Ascending aorta (tissue), 2 donors: ENCODE measurements around the gene VPS37C. TPM values are rescaled to one million over a fixed set of nuclear protein-coding genes. Genes with fewer than 3 reads are reported as not detected.

Source experiments
- DNase-seq, 2 donors: peaks; one replicate each; pipeline ENCODE4 v3.0.0-alpha.2; 2019; ENCODE audit warnings: low spot score in 2 of 2
- H3K27ac ChIP-seq, 2 donors: fragments of 200-600 bp; sonication (generic); one replicate each; pipeline ENCODE4 v1.5.1; 2016 to 2017; ENCODE audit warnings: mild to moderate bottlenecking in 1 of 2
- H3K27me3 ChIP-seq: fragments of 200-600 bp; sonication (generic); one replicate; pipeline ENCODE4 v1.5.1; 2017
- H3K36me3 ChIP-seq, 2 donors: fragments of 200-600 bp; sonication (generic); one replicate each; pipeline ENCODE4 v1.5.1; 2016
- H3K4me1 ChIP-seq, 2 donors: fragments of 200-600 bp; sonication (generic); one replicate each; pipeline ENCODE4 v1.5.1; 2016 to 2017; ENCODE audit warnings: mild to moderate bottlenecking in 1 of 2
- H3K4me3 ChIP-seq, 2 donors: fragments of 200-600 bp; sonication (generic); one replicate each; pipeline ENCODE4 v1.5.1; 2016 to 2017; ENCODE audit warnings: mild to moderate bottlenecking in 1 of 2
- H3K9me3 ChIP-seq, 2 donors: fragments of 200-600 bp; sonication (generic); one replicate each; pipeline ENCODE4 v1.5.1; 2016
- CTCF ChIP-seq, 3 experiments: fragments of 200-600 bp in 2 of 3; fragments of 450-650 bp in 1 of 3; sonication (generic) in 2 of 3; IDR thresholded peaks; one replicate each; pipeline ENCODE4 v1.5.1; 2016 to 2019; ENCODE audit warnings: antibody characterized with exemption in 3 of 3, mild to moderate bottlenecking in 1 of 3, moderate library complexity in 1 of 3
- intact Hi-C: fragments of 100-400 bp; cut with DNase I; formaldehyde crosslinking; loops from one replicate; pipeline ENCODE4 v1.15.1; 2023
- total RNA-seq: library from RNA; depleted of rRNA; stranded (reverse); fragments of >200 nt; gene quantifications from one replicate; pipeline ENCODE4 v1.1.0, GENCODE V29; 2016

The VPS37C gene
- total RNA-seq, 1 donor from 2014 or later = 25.8 TPM

- no peak for TF ChIP-seq CTCF (IDR thresholded peaks at IDR 0.05)
These were observed 53.3 kb downstream of the VPS37C start for GRCh38 chr11:61107888-61108287.

GRCh38 chr11:61106894-61107470 lies 54.2 kb downstream of the VPS37C start:
- no peak for TF ChIP-seq CTCF (IDR thresholded peaks at IDR 0.05)
- Histone ChIP-seq H3K4me3 (no peak overlapping the region), H3K36me3 (no peaks in the 10 kb centered on the region), H3K27me3 (no peaks in the 10 kb centered on the region), H3K27ac (no peak overlapping the region), H3K9me3 (no peaks in the 10 kb centered on the region), H3K4me1 (no peaks in the 10 kb centered on the region)
- DNase-seq = no peak
- intact Hi-C loops = no loop called here

More at GRCh38 chr11:61107888-61108287, 53.3 kb downstream of the VPS37C start:
- Histone ChIP-seq H3K4me1 (no peaks in the 10 kb centered on the region), H3K9me3 (no peaks in the 10 kb centered on the region), H3K4me3 (no peak overlapping the region), H3K27ac (no peak overlapping the region), H3K36me3 (no peaks in the 10 kb centered on the region), H3K27me3 (no peaks in the 10 kb centered on the region)
- no peak for DNase-seq
- intact Hi-C loops = no loop called here

GRCh38 chr11:61106296-61106695 lies 54.9 kb downstream of the VPS37C start:
- H3K27me3 ChIP-seq = no peaks in the 10 kb centered on the region
- H3K36me3 ChIP-seq = no peaks in the 10 kb centered on the region
- no peak for TF ChIP-seq CTCF (IDR thresholded peaks at IDR 0.05)
- H3K4me3 ChIP-seq = no peak overlapping the region
- no peak for DNase-seq
- no peaks in the 10 kb centered on the region for H3K9me3 ChIP-seq
- H3K4me1 ChIP-seq = no peaks in the 10 kb centered on the region
- H3K27ac ChIP-seq = no peak overlapping the region
- intact Hi-C loops = no loop called here

- DNase-seq = no peak
- H3K36me3 ChIP-seq = no peaks in the 10 kb centered on the region
- no peak overlapping the region for H3K4me3 ChIP-seq
- no peak overlapping the region for H3K27ac ChIP-seq
- H3K9me3 ChIP-seq = no peaks in the 10 kb centered on the region
- no peaks in the 10 kb centered on the region for H3K27me3 ChIP-seq
- no peaks in the 10 kb centered on the region for H3K4me1 ChIP-seq
- intact Hi-C loops = no loop called here
- TF ChIP-seq CTCF (IDR thresholded peaks at IDR 0.05) = no peak
These were observed 56.3 kb downstream of the VPS37C start for GRCh38 chr11:61104963-61105362.

- no peak for TF ChIP-seq CTCF (IDR thresholded peaks at IDR 0.05)
- no peaks in the 10 kb centered on the region for H3K4me1 ChIP-seq
- no peak overlapping the region for H3K27ac ChIP-seq
- H3K27me3 ChIP-seq = no peaks in the 10 kb centered on the region
- intact Hi-C loops = no loop called here
- no peaks in the 10 kb centered on the region for H3K36me3 ChIP-seq
- no peak for DNase-seq
- H3K4me3 ChIP-seq = no peak overlapping the region
- H3K9me3 ChIP-seq = no peaks in the 10 kb centered on the region
These were observed 57.3 kb downstream of the VPS37C start for GRCh38 chr11:61103851-61104423.
